HepG2 (cell line): ENCODE data around the gene HHIPL2. TPM values are rescaled to one million over a fixed set of nuclear protein-coding genes. Genes with fewer than 3 reads are reported as not detected.
A peak's percentile ranks its signal among the peaks of the same experiment; 100 is the strongest.

Experiments used
- EP300 ChIP-seq, 3 experiments: sonication (generic) in 1 of 3; formaldehyde crosslinking in 1 of 3; IDR thresholded peaks; 2 replicates each; pipeline versions ENCODE4 v1.5.1 to v1.6.1; 2011 to 2020; ENCODE audit warnings: low read depth in 2 of 3, low read length in 2 of 3, borderline replicate concordance in 1 of 3, improper control_type of control experiment in 1 of 3, mild to moderate bottlenecking in 1 of 3, missing genetic modification reagents in 1 of 3, moderate library complexity in 1 of 3
- FOXO1 ChIP-seq: sonication (generic); formaldehyde crosslinking; IDR thresholded peaks from 2 replicates; pipeline ENCODE4 v1.4.0; 2020; ENCODE audit warnings: missing genetic modification reagents
- GRHL1 ChIP-seq: sonication (generic); formaldehyde crosslinking; conservative IDR thresholded peaks from 2 replicates; pipeline ENCODE4 v1.8.0; 2022; ENCODE audit warnings: missing genetic modification reagents
- LBX2 ChIP-seq: sonication (generic); formaldehyde crosslinking; IDR thresholded peaks from 2 replicates; pipeline ENCODE4 v1.5.0; 2020; ENCODE audit warnings: missing genetic modification reagents, mild to moderate bottlenecking, borderline replicate concordance
- NAIF1 ChIP-seq: sonication (generic); formaldehyde crosslinking; IDR thresholded peaks from 2 replicates; pipeline ENCODE4 v1.5.0; 2020; ENCODE audit warnings: mild to moderate bottlenecking, missing genetic modification reagents, borderline replicate concordance
- NFKB2 ChIP-seq: sonication (generic); formaldehyde crosslinking; IDR thresholded peaks from 2 replicates; pipeline ENCODE4 v1.4.0; 2020; ENCODE audit warnings: missing genetic modification reagents, borderline replicate concordance
- PAXIP1 ChIP-seq: sonication (generic); formaldehyde crosslinking; conservative IDR thresholded peaks from 2 replicates; pipeline ENCODE4 v1.4.0; 2020; ENCODE audit warnings: mild to moderate bottlenecking, missing genetic modification reagents, moderate library complexity
- PBX2 ChIP-seq: IDR thresholded peaks from 2 replicates; pipeline ENCODE4 v1.6.1; 2016; ENCODE audit warnings: control low read depth
- RFX1 ChIP-seq: fragments of 450-650 bp; IDR thresholded peaks from 2 replicates; pipeline ENCODE4 v1.6.1; 2017
- TFDP2 ChIP-seq: sonication (generic); formaldehyde crosslinking; IDR thresholded peaks from 2 replicates; pipeline ENCODE4 v1.4.0; 2020; ENCODE audit warnings: missing genetic modification reagents
- ZBTB39 ChIP-seq: sonication (generic); formaldehyde crosslinking; IDR thresholded peaks from 2 replicates; pipeline ENCODE4 v1.5.0; 2020; ENCODE audit warnings: missing genetic modification reagents
- ZEB1 ChIP-seq: IDR thresholded peaks from 2 replicates; pipeline ENCODE4 v1.6.1; 2012; ENCODE audit warnings: mild to moderate bottlenecking, low read depth, inconsistent platforms; ENCODE audit not compliant: insufficient replicate concordance
- ZIK1 ChIP-seq: sonication (generic); formaldehyde crosslinking; IDR thresholded peaks from 2 replicates; pipeline ENCODE4 v1.5.0; 2020; ENCODE audit warnings: mild to moderate bottlenecking, low read depth, missing genetic modification reagents, borderline replicate concordance
- ZNF550 ChIP-seq: sonication (generic); formaldehyde crosslinking; IDR thresholded peaks from 2 replicates; pipeline ENCODE4 v1.4.0; 2020; ENCODE audit warnings: mild to moderate bottlenecking, missing genetic modification reagents, borderline replicate concordance
- ZNF577 ChIP-seq: sonication (generic); formaldehyde crosslinking; IDR thresholded peaks from 2 replicates; pipeline ENCODE4 v1.4.0; 2020; ENCODE audit warnings: mild to moderate bottlenecking, low read depth, missing genetic modification reagents, borderline replicate concordance
- ZNF703 ChIP-seq: sonication (generic); formaldehyde crosslinking; IDR thresholded peaks from 2 replicates; pipeline ENCODE4 v1.5.1; 2020; ENCODE audit warnings: missing genetic modification reagents, mild to moderate bottlenecking, moderate library complexity, borderline replicate concordance
- ZSCAN30 ChIP-seq: sonication (generic); formaldehyde crosslinking; IDR thresholded peaks from 2 replicates; pipeline ENCODE4 v1.5.0; 2020; ENCODE audit warnings: mild to moderate bottlenecking, missing genetic modification reagents
- polyA plus RNA-seq, 8 experiments: library from polyadenylated mRNA; depleted of rRNA in 3 of 8; stranded (reverse) in 7 of 8; unstranded in 1 of 8; fragments of >200 nt; fragmentation: Illumina TruSeq in 4 of 8; extraction: Trizol in 4 of 8; gene quantifications; 2 replicates each; pipeline versions ENCODE4 v1.2.1 to v1.2.3, GENCODE V29; 2011 to 2016; ENCODE audit warnings: low read depth in 4 of 8, missing spikeins in 1 of 8, mixed read lengths in 1 of 8; ENCODE audit not compliant: insufficient read depth in 1 of 8
- total RNA-seq, 5 experiments: library from RNA; depleted of rRNA; stranded (reverse); fragments of >200 nt; fragmentation: Illumina TruSeq; extraction: Trizol; gene quantifications; 2 replicates each; pipeline ENCODE4 v1.2.3, GENCODE V29; 2016; ENCODE audit warnings: low read depth in 1 of 5

The HHIPL2 gene
- total and polyA plus RNA-seq, 2 of the 13 experiments (the other 11 are each of a cell fraction or from before 2014, with no cell fraction given): 0.53 to 1.3 TPM

- TF ChIP-seq PAXIP1 (CRISPR knock-in tag) (no peak), NFKB2 (CRISPR knock-in tag) (no peak; the same call in 1 of the 2 replicates), ZIK1 (CRISPR knock-in tag) (no peak), PBX2 (CRISPR knock-in tag) (no peak), TFDP2 (CRISPR knock-in tag) (peak; percentile 87), ZNF550 (no peak), ZEB1 (peak; percentile 48), ZSCAN30 (CRISPR knock-in tag) (no peak), NAIF1 (CRISPR knock-in tag) (no peak; the same call in 1 of the 2 replicates), GRHL1 (no peak), LBX2 (no peak), ZNF577 (CRISPR knock-in tag) (no peak), FOXO1 (CRISPR knock-in tag) (no peak), ZNF703 (CRISPR knock-in tag) (no peak), RFX1 (peak; percentile 46; the same call in 1 of the 2 replicates), ZBTB39 (CRISPR knock-in tag) (no peak), EP300 (IDR thresholded peaks at IDR 0.05; ENCODE audit: low read depth in 2 of 2, low read length in 2 of 2) (0 out of 4 replicates have a peak, but pooled peaks of 1 of the 2 experiments have one; percentile 12), EP300 (CRISPR knock-in tag; IDR thresholded peaks at IDR 0.05; ENCODE audit: borderline replicate concordance) (no peak)
These were observed 41.8 kb upstream of the HHIPL2 start, which contains the start of gene TAF1A (continued) for GRCh38 chr1:222589462-222590302.
